KBM-7 (cell line): ENCODE results near the gene B9D2.
A peak's percentile ranks its signal among the peaks of the same experiment; 100 is the strongest.
"Not testable (repeated sequence)": the region's sequence is repeated elsewhere in the genome, so short reads cannot be mapped to it uniquely, and the experiment has no call there.

ENCODE experiments used
- DNase-seq: peaks from one replicate; pipeline ENCODE4 v3.0.0-alpha.2; 2015
- in situ Hi-C: fragments of 300-500 bp; cut with MboI; formaldehyde crosslinking; loops from 2 replicates; pipeline ENCODE4 v1.14.3; 2020; ENCODE audit warnings: low sequenced_read_pairs, low pct_unique_long_range_greater_than_20kb, mixed read lengths

The B9D2 gene, protein sequence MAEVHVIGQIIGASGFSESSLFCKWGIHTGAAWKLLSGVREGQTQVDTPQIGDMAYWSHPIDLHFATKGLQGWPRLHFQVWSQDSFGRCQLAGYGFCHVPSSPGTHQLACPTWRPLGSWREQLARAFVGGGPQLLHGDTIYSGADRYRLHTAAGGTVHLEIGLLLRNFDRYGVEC

GRCh38 chr19:41363753-41364523, at the start of gene B9D2:
Gene B9D2, minus strand, starts transcription at chr19:41364149. Its CDS starts 630 bp downstream, at chr19:41363519.
- peak; percentile 99 for DNase-seq
- in situ Hi-C loops = no loop called here

GRCh38 chr19:41412953-41413352, 49.0 kb upstream of the B9D2 start:
- in situ Hi-C loops = no loop called here
- DNase-seq = no peak

- in situ Hi-C loops = no loop called here
- no peak for DNase-seq
Observed at GRCh38 chr19:41411968-41412265, 48.0 kb upstream of the B9D2 start.

DNA sequence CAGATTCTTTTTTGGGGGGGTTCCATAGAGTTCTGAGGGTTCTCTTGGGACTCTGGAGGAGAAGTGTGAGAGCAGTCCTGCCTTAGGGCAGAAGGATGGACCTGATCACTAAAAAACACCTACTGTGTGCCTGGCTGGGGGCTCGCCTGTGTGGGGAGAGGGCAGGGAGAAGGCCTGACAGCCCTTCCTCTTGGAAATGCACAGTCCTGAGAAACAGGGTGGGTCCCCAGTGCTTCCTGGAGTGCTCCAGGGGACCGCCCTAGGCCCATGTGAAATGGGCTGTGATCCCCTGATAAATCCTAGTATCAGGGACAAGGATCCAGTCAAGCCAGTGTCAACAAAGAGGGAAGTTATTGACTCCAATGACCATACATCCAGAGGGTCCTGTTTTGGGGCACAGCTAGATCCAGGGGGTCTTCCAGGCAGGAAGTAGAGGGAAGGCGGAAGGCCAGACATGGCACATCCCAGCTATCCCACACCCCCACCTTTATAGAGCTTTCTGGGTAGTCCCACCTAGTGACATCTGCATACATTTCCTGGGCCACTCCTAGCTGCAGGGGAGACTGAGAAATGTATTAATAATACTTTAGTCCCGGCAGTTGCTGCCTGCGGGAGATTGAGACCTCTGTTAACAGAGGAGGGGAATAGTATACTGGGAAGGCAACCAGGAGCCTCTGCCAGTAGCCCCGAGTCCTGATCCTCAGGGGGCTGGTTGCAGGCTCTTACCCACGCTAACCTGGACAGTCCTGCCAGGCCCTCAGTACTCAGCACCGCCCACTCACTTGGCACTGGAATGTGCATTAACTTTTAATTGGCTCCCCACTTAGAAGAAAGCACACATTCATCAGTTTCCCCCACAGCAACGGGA, 47.4 kb upstream of the B9D2 start:
- no peak for DNase-seq
- in situ Hi-C loops = no loop called here

- no peak for DNase-seq
- in situ Hi-C loops = no loop called here
Observed at GRCh38 chr19:41410336-41411054, 46.5 kb upstream of the B9D2 start.

DNA sequence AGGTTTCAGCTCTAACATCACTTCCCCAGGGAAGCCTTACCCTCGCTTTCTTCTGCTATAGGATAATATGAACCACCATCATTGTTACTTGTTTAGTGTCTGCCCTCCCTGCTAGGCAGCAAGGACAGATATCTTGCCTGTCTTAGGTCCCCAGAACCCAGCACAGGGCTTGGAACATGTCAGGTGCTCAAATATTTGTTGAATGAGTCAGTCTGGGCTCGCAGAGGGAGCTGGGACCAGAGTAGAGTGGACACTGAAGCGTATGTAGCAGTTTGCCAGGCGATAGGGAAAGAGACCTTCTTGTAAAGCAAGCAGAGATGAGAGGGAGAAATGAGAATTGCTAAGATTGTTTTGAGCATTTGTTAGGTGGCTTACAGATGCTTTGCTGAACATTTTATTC, 45.3 kb upstream of the B9D2 start:
- DNase-seq = no peak

DNA sequence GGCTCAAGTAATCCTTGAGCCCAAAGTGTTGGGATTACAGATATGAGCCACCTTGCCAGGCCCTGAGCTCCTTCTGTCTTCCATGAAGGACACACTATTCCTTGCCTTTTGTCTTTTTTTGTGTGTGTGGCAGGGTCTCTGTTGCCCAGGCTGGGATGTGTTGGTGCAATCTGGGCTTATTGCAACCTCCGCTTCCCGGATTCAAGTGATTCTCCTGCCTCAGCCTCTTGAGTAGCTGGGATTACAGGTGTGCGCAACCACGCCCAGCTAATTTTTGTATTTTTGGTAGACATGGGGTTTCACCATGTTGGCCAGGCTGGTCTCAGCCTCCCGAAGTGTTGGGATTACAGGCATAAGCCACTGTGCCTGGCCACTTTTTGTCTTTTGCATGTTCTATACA, 44.9 kb upstream of the B9D2 start:
- in situ Hi-C loops, DNase-seq: not testable (repeated sequence)

More for the DNA sequence above, 45.3 kb upstream of the B9D2 start:
- in situ Hi-C loops = no loop called here

DNA sequence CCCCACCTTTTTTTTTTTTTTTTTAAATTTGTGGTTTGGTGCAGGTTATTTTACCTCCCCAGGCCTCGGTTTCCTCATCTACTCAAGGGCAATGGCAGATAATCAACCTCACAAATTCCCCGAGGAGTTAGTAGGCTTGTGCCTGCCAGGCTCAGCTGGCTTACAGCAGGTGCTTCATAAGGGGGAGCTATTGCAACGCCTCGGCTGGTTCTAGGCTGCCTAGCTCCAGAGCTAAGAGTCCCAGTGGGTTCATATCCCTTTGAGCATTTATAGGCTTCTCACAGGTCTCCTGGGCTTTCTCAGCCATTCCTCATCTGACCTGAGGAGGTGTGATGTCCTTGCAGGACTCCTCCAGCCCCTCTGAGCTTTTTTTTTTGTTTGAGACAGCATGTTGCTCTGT, 44.3 kb upstream of the B9D2 start:
- DNase-seq = peak; percentile 46
- in situ Hi-C loops = no loop called here

DNA sequence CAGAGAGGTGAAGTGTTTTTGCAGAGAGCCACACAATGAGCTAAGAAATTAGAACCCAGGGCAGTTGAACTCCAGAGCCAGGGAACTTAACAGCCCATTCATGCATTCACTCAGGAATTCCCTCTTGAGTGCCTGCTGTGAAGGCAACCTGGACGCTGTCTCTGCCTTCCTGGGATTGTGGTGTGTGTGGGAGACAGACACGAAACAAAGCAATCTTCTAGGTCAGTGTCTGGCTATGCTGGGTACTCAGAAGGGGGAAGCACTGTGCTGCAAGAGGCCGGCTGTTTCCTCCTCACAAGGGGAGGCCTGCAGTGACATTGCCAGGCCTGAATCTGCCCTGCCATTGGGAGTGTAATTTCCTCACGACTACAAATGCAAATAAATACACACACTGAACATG, 43.3 kb upstream of the B9D2 start:
- peak; percentile 92 for DNase-seq
- in situ Hi-C loops = no loop called here

- in situ Hi-C loops = no loop called here
- no peak for DNase-seq
Observed at GRCh38 chr19:41405776-41406175, 41.8 kb upstream of the B9D2 start.

GRCh38 chr19:41403181-41403970, 39.4 kb upstream of the B9D2 start:
- DNase-seq = no peak
- in situ Hi-C loops = no loop called here

- in situ Hi-C loops = no loop called here
Observed at GRCh38 chr19:41402010-41402409, 38.1 kb upstream of the B9D2 start.

GRCh38 chr19:41401483-41401882, 37.5 kb upstream of the B9D2 start:
- in situ Hi-C loops = no loop called here
- DNase-seq = no peak

More at GRCh38 chr19:41402010-41402409, 38.1 kb upstream of the B9D2 start:
- no peak for DNase-seq

GRCh38 chr19:41399525-41399924, 35.6 kb upstream of the B9D2 start:
- in situ Hi-C loops = no loop called here
- DNase-seq = no peak

DNA sequence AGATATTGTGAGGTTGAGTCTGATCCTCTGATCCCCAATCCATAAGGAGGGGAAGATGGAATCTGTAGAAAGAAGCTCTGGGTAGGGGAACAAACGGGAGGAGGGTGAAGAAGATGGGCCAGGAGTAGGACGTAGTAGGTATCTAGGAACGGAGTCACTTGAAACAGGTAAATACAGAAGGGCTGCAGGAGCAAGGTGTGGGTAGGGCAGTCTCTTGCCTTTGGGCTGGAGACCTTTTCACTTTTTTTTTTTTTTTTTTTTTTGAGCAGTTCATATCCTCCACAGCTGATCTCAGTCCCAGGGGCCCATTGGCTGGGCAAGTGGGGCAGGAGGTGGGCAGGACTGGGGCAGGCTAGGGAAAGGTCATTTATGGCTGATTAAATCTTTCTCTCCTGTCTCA, 35.1 kb upstream of the B9D2 start:
- DNase-seq = no peak
- in situ Hi-C loops = no loop called here

DNA sequence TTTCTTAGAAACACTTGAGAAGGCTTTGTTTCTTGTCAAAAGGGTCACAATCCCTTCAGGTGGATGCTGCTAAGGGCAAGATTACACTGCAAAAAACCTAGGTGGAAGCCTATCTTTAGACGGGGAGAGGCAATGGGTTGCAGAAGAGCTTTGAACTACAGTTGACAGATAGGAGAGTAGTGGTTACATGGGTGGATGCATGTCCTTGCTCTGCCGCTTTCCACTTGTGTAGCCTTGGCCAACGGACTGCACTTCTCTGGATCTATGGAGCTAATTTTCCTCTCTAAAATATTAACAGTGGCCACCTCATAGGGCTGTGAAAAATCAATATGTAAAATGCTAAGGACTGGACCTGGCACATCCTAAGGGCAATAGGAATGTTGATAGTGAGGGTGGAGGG, 34.6 kb upstream of the B9D2 start:
- DNase-seq = no peak
- in situ Hi-C loops = no loop called here

DNA sequence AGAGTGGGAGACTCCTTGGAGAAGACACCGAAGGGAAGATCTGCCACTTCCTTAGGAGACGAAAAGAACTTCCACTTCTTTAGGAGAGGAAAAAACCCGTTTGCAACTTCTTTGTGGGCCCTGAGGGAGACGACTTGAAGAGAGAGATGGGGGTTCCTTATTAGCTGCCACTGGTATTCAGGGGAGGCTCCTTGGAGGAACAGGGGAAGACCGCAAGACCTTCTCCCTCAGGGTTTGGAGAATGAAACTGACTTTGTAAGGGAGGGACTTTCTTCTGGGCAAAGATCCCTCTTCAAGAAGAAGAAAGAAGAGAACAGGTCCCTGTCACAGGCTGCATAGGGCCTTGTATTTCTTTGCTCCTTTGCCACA, 34.1 kb upstream of the B9D2 start:
- in situ Hi-C loops = no loop called here
- no peak for DNase-seq

GRCh38 chr19:41397086-41398049, 33.4 kb upstream of the B9D2 start, which contains the start of the genes BCKDHA and EXOSC5:
Gene BCKDHA, plus strand, starts transcription at chr19:41397818. Its CDS starts 10 bp downstream, at chr19:41397828.
Gene EXOSC5, minus strand, starts transcription at chr19:41397359. Its CDS starts 31 bp downstream, at chr19:41397328.
- in situ Hi-C loops = no loop called here
- DNase-seq = peak; percentile 99
